ENCODE results near the gene PHYHIPL.

GRCh38 chr10:59216178-59216869 lies 39.9 kb downstream of the PHYHIPL start:
- TF ChIP-seq, protein P1, sequence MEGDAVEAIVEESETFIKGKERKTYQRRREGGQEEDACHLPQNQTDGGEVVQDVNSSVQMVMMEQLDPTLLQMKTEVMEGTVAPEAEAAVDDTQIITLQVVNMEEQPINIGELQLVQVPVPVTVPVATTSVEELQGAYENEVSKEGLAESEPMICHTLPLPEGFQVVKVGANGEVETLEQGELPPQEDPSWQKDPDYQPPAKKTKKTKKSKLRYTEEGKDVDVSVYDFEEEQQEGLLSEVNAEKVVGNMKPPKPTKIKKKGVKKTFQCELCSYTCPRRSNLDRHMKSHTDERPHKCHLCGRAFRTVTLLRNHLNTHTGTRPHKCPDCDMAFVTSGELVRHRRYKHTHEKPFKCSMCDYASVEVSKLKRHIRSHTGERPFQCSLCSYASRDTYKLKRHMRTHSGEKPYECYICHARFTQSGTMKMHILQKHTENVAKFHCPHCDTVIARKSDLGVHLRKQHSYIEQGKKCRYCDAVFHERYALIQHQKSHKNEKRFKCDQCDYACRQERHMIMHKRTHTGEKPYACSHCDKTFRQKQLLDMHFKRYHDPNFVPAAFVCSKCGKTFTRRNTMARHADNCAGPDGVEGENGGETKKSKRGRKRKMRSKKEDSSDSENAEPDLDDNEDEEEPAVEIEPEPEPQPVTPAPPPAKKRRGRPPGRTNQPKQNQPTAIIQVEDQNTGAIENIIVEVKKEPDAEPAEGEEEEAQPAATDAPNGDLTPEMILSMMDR (IDR thresholded peaks at IDR 0.05) = no peak
- TF ChIP-seq POLR2AphosphoS5 (IDR thresholded peaks at IDR 0.05) (no peak), POLR2A (IDR thresholded peaks at IDR 0.05) (no peak)

All from stomach (tissue), 4 donors.